GM21390 (cell line): Measurements from ENCODE around the gene MINDY4.

Source experiments
- ATAC-seq: cut with Tn5 transposase; IDR thresholded peaks from one replicate; pipeline ENCODE4 v1.9.1; 2021; ENCODE audit not compliant: unreplicated experiment

MINDY4 gene

GRCh38 chr7:30851651-30852307 is 80.6 kb downstream of the MINDY4 start:
- no peak for ATAC-seq

GRCh38 chr7:30852308-30852684 is 81.1 kb downstream of the MINDY4 start:
- ATAC-seq, result no peak

- ATAC-seq, result no peak
Observed at GRCh38 chr7:30852744-30853288, 81.6 kb downstream of the MINDY4 start.

GRCh38 chr7:30853576-30853975 is 82.4 kb downstream of the MINDY4 start:
- no peak for ATAC-seq

- ATAC-seq, result no peak
Observed at GRCh38 chr7:30855936-30856335, 84.7 kb downstream of the MINDY4 start.

- no peak for ATAC-seq
Observed at GRCh38 chr7:30858576-30858975, 87.4 kb downstream of the MINDY4 start.

GRCh38 chr7:30859202-30859939 is 88.2 kb downstream of the MINDY4 start:
- no peak for ATAC-seq

GRCh38 chr7:30859940-30860496 is 88.8 kb downstream of the MINDY4 start:
- no peak for ATAC-seq

GRCh38 chr7:30861612-30862011 is 90.4 kb downstream of the MINDY4 start:
- ATAC-seq, result no peak

- no peak for ATAC-seq
Observed at GRCh38 chr7:30862995-30863705, 91.9 kb downstream of the MINDY4 start.

- no peak for ATAC-seq
Observed at GRCh38 chr7:30863706-30864035, 92.5 kb downstream of the MINDY4 start.

- ATAC-seq, result no peak
Observed at GRCh38 chr7:30864101-30864500, 92.9 kb downstream of the MINDY4 start.

- ATAC-seq, result no peak
Observed at GRCh38 chr7:30865076-30865475, 93.9 kb downstream of the MINDY4 start.

GRCh38 chr7:30865821-30866220 is 94.6 kb downstream of the MINDY4 start:
- ATAC-seq, result no peak

- no peak for ATAC-seq
Observed at GRCh38 chr7:30866939-30867338, 95.7 kb downstream of the MINDY4 start.

- no peak for ATAC-seq
Observed at GRCh38 chr7:30867483-30867882, 96.3 kb downstream of the MINDY4 start.

- ATAC-seq, result no peak
Observed at GRCh38 chr7:30869794-30870611, 98.8 kb downstream of the MINDY4 start.

GRCh38 chr7:30870821-30871518 is 99.8 kb downstream of the MINDY4 start:
- no peak for ATAC-seq

- ATAC-seq, result no peak
Observed at GRCh38 chr7:30871655-30872054, 100.4 kb downstream of the MINDY4 start.

GRCh38 chr7:30873207-30873606 is 102.0 kb downstream of the MINDY4 start:
- no peak for ATAC-seq
